Left renal cortex interstitium (tissue), 4 donors: ENCODE data around the gene BLOC1S1. TPM values are rescaled to one million over a fixed set of nuclear protein-coding genes. Genes with fewer than 3 reads are reported as not detected.
"Not testable (repeated sequence)": the region's sequence is repeated elsewhere in the genome, so short reads cannot be mapped to it uniquely, and the experiment has no call there.

ENCODE experiments used
- DNase-seq, 4 donors: peaks; one replicate each; pipeline ENCODE4 v3.0.0-alpha.2; 2013; ENCODE audit warnings: low read depth in 4 of 4, low spot score in 2 of 4, missing footprints in 1 of 4
- polyA plus RNA-seq, 4 donors: library from polyadenylated mRNA; unstranded; fragments of 120-200 nt; gene quantifications; one replicate each; pipeline ENCODE4 v1.2.1, GENCODE V29; 2013; ENCODE audit not compliant: insufficient read length in 4 of 4

Gene BLOC1S1
- polyA plus RNA-seq, 4 donors: 115 to 162 (median 121) TPM

DNA sequence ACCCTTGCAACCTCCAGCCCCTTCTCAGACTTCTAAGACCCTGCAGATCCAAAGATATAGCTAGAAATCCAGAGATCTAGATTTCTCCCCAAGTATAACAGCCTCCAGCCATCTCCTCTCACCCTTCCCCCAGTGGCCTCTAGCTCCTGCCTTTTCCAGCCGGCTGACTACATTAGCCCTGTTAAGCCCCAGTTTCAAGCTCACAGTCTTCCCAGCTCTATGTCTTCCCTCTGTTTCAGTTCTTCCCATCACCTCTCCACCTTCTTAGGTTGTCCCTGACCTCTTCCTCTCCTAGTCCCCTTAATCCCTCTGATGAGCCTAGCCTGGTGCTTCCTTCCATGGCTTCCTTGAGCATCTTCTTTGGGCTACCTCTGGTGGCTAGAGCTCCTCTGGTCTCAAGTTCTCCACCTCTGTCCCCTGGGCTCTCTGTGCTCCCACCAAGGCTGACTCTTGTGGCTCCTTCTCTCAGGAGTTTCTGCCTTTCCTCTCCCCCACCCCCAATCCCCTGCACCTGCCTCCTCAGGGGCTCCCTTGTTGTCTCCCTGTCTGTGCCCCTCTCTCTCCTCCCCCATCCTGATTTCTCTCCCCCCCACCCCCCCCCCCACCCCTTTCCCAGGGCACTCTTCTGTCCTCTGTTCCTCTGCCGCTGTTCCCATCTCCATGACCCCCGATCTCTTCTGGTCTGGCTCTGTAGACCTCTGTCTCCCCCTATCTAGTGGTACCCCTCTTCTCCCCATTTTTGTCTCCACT lies 26.3 kb downstream of the BLOC1S1 start:
- no peak for DNase-seq

GRCh38 chr12:55742719-55743405 lies 27.0 kb downstream of the BLOC1S1 start, which contains the start of gene GDF11:
Gene GDF11 (plus strand): TSS chr12:55743122. CDS start chr12:55743317, 195 bp downstream.
- no peak for DNase-seq

GRCh38 chr12:55743406-55744339 lies 27.8 kb downstream of the BLOC1S1 start:
- DNase-seq: no peak

- no peak for DNase-seq
Observed at GRCh38 chr12:55744340-55745030, 28.6 kb downstream of the BLOC1S1 start.

GRCh38 chr12:55745361-55746173 lies 29.7 kb downstream of the BLOC1S1 start:
- DNase-seq: peak in 1 of 4 donors; percentile 79

DNA sequence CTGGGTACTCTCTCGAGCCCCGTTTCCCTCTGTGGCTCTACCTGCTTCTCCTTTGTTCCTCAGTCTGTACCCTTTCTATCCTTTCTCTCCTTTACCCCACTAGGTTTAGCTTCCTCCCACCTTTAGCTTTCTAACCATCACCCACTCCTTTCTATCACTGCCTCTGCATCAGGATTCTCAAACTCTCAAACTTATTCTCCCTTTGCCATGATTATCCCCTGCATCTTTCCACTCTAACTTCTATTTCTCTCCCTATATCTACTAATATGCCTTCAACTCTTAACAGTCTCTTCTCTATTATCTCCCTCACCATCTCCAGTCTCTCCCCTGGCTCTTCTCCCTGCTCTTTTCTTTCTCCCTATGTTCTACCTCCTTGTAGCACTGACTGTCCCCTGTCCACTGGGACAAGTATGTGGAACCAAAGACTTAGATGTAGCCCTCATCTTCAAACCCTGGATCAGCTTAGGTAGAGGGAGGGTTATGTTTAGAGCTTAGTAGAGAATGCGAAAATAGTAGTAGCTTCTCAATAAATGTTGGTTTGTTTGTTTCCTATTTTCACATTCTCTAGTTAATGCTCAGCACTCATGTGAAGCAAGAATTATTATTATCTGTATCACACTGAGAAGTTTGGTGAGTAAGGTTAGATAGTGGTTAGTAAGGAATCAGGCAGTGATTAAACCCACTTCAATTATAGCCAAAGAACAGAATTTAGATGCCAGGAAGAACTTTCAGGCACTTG lies 30.5 kb downstream of the BLOC1S1 start:
- DNase-seq: no peak

DNA sequence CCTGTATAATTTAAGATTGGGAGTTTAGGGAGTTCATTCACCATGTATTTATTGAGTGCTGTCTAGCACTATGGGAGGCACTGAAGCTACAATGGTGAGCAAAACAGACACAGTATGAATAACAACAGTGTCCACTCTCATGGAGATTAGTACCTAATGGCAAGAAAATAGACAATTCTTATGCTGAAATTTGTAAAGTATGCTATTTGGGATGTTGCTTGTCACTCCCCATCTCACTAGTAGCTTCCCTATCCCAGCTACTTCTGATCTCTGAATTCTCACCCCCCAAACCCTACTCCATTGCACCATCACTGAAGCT lies 31.0 kb downstream of the BLOC1S1 start:
- DNase-seq: no peak

- no peak for DNase-seq
Observed at GRCh38 chr12:55748230-55748993, 32.6 kb downstream of the BLOC1S1 start.

GRCh38 chr12:55755246-55755645 lies 39.4 kb downstream of the BLOC1S1 start:
- no peak for DNase-seq

GRCh38 chr12:55757701-55758100 lies 41.9 kb downstream of the BLOC1S1 start:
- no peak for DNase-seq

- DNase-seq: not testable (repeated sequence)
Observed at GRCh38 chr12:55758575-55758974, 42.7 kb downstream of the BLOC1S1 start.

DNA sequence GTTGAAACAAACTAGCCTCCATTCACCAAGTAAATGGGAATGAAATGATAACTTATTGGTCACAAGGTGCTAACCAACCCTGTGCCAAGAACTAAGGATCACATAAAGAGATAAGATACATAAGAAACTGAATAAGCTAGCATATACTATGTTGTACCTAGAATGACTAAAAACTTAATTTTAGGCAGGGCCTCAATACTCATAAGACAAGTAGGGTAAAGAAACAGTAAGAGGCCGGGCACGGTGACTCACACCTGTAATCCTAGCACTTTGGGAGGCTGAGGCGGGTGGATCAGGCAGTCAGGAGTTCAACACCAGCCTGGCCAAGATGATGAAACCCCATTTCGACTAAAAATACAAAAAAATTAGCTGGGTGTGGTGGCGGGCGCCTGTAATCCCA lies 44.8 kb downstream of the BLOC1S1 start:
- DNase-seq: no peak

DNA sequence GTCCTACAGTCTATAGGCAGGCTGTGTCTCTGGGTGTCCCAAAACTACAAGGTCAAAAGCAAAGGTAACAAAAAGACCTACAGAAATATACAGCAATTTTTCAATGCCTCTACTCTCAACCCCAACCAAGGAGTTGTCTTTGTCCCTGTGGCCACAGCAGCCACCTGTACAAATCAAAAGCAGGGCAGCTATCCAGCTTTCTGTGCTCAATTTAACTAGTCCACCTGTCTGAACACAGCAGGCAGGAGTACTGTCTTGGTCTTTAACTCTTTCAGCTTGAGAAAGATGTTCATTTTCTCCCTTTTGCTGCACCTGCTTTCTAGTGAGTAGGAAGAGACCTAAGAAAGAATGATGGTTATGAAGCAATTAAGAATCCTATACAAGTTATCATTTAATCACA lies 46.8 kb downstream of the BLOC1S1 start:
- no peak for DNase-seq

GRCh38 chr12:55765736-55766290 lies 50.0 kb downstream of the BLOC1S1 start:
- DNase-seq: no peak

GRCh38 chr12:55767156-55767555 lies 51.3 kb downstream of the BLOC1S1 start:
- no peak for DNase-seq
